Kidney (tissue), 14 donors: ENCODE measurements around the gene SF3A2. TPM values are rescaled to one million over a fixed set of nuclear protein-coding genes. Genes with fewer than 3 reads are reported as not detected.

ENCODE experiments used
- DNase-seq, 5 donors: peaks; one replicate each; pipeline ENCODE4 v3.0.0-alpha.2; 2013 to 2020
- FAIRE-seq: peaks from 2 replicates; lab custom pipeline; 2012; peaks lifted over from hg19 to GRCh38; lab: Jason Lieb, UNC
- H3K27ac ChIP-seq, 2 donors: one replicate each; pipeline ENCODE4 v1.7.0; 2013; ENCODE audit warnings: low read depth in 2 of 2, low read length in 2 of 2, inconsistent platforms in 1 of 2
- H3K27me3 ChIP-seq: one replicate; pipeline ENCODE4 v1.7.1; 2013; ENCODE audit warnings: low read length, inconsistent platforms; ENCODE audit not compliant: control insufficient read depth, insufficient read depth
- H3K36me3 ChIP-seq, 3 donors: one replicate each; pipeline versions ENCODE4 v1.7.0 to v1.7.1; 2013; ENCODE audit warnings: low read length in 3 of 3, control low read depth in 1 of 3, inconsistent platforms in 1 of 3; ENCODE audit not compliant: insufficient read depth in 3 of 3, control insufficient read depth in 2 of 3
- H3K4me1 ChIP-seq, 3 donors: one replicate each; pipeline versions ENCODE4 v1.7.0 to v1.7.1; 2013; ENCODE audit warnings: low read length in 3 of 3, inconsistent platforms in 1 of 3, low read depth in 1 of 3; ENCODE audit not compliant: control insufficient read depth in 2 of 3, insufficient read depth in 2 of 3
- H3K4me3 ChIP-seq, 3 donors: one replicate each; pipeline versions ENCODE4 v1.7.0 to v1.8.1; 2013; ENCODE audit warnings: low read length in 3 of 3, control low read depth in 1 of 3, inconsistent platforms in 1 of 3
- H3K9ac ChIP-seq, 3 donors: one replicate each; pipeline versions ENCODE4 v1.7.0 to v1.7.1; 2013; ENCODE audit warnings: low read length in 3 of 3, control low read depth in 1 of 3, inconsistent platforms in 1 of 3
- H3K9me3 ChIP-seq, 3 donors: one replicate each; pipeline versions ENCODE4 v1.7.0 to v1.7.1; 2013; ENCODE audit warnings: low read length in 3 of 3, control low read depth in 1 of 3, inconsistent platforms in 1 of 3; ENCODE audit not compliant: control insufficient read depth in 2 of 3, insufficient read depth in 1 of 3
- CTCF ChIP-seq: IDR thresholded peaks from 3 replicates; pipeline ENCODE4 v1.5.1; 2012; ENCODE audit warnings: mild to moderate bottlenecking, moderate library complexity, borderline replicate concordance; ENCODE audit not compliant: insufficient read depth; ENCODE audit errors: extremely low read depth
- intact Hi-C: fragments of 100-400 bp; cut with DNase I; formaldehyde crosslinking; loops from one replicate; pipeline ENCODE4 v1.11.1; 2022
- polyA plus RNA-seq: library from polyadenylated mRNA; stranded (reverse); fragments of 350-450 nt; fragmentation: Illumina TruSeq; extraction: RNeasy Lipid Tissue Mini Kit (QIAGEN cat#74804); gene quantifications from one replicate; pipeline ENCODE4 v1.2.3, GENCODE V29; 2014; ENCODE audit warnings: low read depth, low replicate concordance; ENCODE audit not compliant: insufficient read depth
- total RNA-seq: library from RNA; stranded (reverse); fragmentation: NEBNext Ultra II Directional; extraction: Animal tissue kit (Norgen Biotek cat#: 25700); gene quantifications from one replicate; pipeline ENCODE4 v1.2.1, GENCODE V29; 2021
- donor health status: control.
- donor health status: control.
- donor health status: control.
- donor health status: control.
- donor health status: control.
- donor health status: DM: yes; HTN: yes; CAD: no.
- donor health status: Normal renal cell carcinoma (clear cell type).

SF3A2 gene
- total and polyA plus RNA-seq, 2 donors from 2014 or later: 25.7 to 64.1 TPM

GRCh38 chr19:2274931-2275535 lies 38.4 kb downstream of the SF3A2 start:
- FAIRE-seq (no peak), DNase-seq (peak in 3 of 5 donors; percentile 70 to 84 (median 71))
- Histone ChIP-seq H3K4me1 (peaks cover 0 to 20% (median 4%) of the 10 kb centered on the region in 3 donors), H3K9me3 (no peaks in the 10 kb centered on the region), H3K4me3 (no peak overlapping the region), H3K27me3 (no peaks in the 10 kb centered on the region), H3K36me3 (peaks cover 0 to 14% (median 0%) of the 10 kb centered on the region in 3 donors), H3K27ac (no peak overlapping the region), H3K9ac (no peak overlapping the region)
- peak; percentile 40 for TF ChIP-seq CTCF
- intact Hi-C loops: no loop called here

- H3K9me3 ChIP-seq: no peaks in the 10 kb centered on the region
- H3K4me1 ChIP-seq: peaks cover 0 to 20% (median 4%) of the 10 kb centered on the region in 3 donors
- TF ChIP-seq CTCF: no peak
- H3K36me3 ChIP-seq: peaks cover 0 to 14% (median 0%) of the 10 kb centered on the region in 3 donors
- FAIRE-seq (no peak), DNase-seq (no peak)
- H3K27me3 ChIP-seq: no peaks in the 10 kb centered on the region
- intact Hi-C loops: no loop called here
- no peak overlapping the region for H3K27ac ChIP-seq
- no peak overlapping the region for H3K9ac ChIP-seq
- H3K4me3 ChIP-seq: no peak overlapping the region
Measured at GRCh38 chr19:2275588-2276428, 39.2 kb downstream of the SF3A2 start.

- no peak for TF ChIP-seq CTCF
- H3K9me3 ChIP-seq: no peaks in the 10 kb centered on the region
- H3K36me3 ChIP-seq: peaks cover 0 to 11% (median 0%) of the 10 kb centered on the region in 3 donors
- FAIRE-seq (no peak), DNase-seq (no peak)
- H3K27me3 ChIP-seq: no peaks in the 10 kb centered on the region
- no peak overlapping the region for H3K27ac ChIP-seq
- no peak overlapping the region for H3K4me3 ChIP-seq
- H3K9ac ChIP-seq: no peak overlapping the region
- intact Hi-C loops: no loop called here
- H3K4me1 ChIP-seq: peaks cover 0 to 17% (median 4%) of the 10 kb centered on the region in 3 donors
Measured at GRCh38 chr19:2276429-2276986, 39.9 kb downstream of the SF3A2 start.
